GM19193 (cell line): ENCODE measurements around the gene ATP8B4.

Source experiments
- POLR2A ChIP-seq: IDR thresholded peaks from 4 replicates; pipeline ENCODE4 v1.6.1; 2011; ENCODE audit not compliant: insufficient read depth, insufficient read length; ENCODE audit errors: extremely low read depth

Gene ATP8B4

DNA sequence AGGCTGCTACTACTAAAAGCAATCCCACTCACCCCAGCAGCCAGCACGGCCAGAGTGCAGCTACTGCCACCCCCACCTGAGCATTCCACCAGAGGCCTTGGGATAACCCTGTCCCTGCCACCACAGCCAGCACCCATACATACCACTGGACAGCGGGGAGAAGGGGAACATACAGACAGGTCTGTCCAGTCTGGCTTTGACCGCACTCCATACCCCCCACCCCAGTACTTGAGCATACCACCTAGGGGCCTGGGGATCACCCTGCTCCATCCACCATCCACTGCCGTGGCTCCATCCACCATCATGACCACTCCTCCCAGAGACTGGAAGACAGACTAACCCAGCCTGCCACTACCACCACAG, 210.1 kb downstream of the ATP8B4 start:
- no peak for TF ChIP-seq POLR2A

DNA sequence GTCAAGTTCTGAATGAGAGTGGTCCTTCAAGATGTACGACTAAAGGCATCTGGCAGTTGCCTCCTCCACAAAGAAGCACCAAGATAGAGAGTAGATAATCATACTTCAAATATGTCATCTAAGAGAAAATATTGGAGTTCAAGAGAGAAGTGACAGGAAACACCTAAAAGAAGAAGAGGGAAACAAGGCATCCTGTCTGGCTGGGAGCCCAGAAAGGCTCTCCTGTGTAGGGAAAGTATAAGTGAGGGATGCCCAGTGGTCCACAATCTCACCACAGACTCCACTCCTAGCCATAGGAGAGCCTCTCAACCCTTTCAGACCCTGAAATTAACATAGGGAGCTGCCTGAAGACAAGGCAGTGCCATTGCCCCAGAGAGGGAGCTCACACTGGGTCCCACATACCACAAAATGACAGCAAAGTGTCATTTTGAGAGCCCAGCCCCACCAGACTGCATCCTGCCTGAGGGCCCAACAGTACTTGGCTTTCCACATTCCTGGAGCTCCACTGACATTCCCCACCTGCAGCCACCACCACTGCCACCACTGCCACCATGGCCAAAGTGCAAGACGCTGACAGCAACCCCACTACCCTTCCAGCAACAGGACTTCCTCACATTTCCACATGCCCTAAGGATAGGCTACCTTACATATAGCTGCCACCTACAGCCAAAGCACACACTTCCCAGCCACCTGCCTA, 210.6 kb downstream of the ATP8B4 start:
- no peak for TF ChIP-seq POLR2A

DNA sequence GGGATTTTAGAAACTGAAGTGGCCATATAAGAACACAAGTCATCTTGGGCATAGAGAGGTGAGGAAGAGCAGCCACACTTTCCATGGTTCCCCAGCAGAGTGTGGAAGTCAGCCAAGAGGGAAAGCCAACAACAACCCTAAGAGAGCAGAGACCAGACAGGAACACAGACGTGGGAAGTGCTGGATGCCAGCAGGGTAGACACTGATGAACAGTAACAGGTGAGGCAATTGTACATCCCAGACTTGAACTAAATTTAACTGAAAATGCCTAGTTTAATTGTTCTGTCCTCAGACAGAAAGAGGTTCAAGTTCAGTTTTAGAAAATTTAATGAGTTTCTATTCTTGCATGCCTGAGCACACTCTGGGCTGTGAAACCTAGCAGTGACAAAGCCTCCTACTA, 212.1 kb downstream of the ATP8B4 start:
- no peak for TF ChIP-seq POLR2A

DNA sequence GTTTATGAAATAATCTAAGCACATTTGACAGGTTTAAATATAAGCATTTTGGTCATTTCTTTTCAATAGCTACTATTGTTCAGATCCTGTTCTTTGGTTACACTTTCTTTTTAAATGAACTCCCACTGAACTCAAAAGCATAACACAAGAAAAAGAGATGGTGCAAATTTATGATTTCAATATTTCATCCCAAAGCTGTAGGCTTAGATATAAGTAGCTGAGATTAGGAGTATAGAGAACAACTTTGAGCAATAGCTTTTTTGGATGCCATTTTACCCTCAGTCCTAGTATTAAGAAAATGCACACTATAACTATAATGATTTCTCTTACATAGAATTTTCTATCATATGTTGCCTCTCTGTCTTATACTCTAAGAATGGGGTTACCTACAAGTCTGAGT, 213.8 kb downstream of the ATP8B4 start:
- no peak for TF ChIP-seq POLR2A

DNA sequence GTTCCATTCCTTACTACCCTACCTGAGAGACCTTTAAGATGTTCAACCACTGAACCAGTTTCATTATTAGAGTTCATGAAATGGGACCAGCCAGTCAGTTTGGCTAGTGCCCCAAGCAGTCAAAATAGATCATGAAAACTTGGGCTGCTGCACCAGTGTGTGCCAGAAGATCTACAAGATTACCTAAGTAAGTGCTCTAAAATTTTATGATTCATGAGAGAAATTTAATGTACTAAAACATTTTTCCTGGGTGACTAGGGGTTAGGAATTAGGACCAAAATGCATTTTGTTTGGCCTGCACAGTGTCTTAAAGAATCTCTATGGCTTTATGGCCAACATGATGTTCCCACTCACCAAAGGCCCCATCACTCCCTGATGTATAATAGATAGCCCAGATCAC, 214.7 kb downstream of the ATP8B4 start:
- TF ChIP-seq POLR2A = no peak

DNA sequence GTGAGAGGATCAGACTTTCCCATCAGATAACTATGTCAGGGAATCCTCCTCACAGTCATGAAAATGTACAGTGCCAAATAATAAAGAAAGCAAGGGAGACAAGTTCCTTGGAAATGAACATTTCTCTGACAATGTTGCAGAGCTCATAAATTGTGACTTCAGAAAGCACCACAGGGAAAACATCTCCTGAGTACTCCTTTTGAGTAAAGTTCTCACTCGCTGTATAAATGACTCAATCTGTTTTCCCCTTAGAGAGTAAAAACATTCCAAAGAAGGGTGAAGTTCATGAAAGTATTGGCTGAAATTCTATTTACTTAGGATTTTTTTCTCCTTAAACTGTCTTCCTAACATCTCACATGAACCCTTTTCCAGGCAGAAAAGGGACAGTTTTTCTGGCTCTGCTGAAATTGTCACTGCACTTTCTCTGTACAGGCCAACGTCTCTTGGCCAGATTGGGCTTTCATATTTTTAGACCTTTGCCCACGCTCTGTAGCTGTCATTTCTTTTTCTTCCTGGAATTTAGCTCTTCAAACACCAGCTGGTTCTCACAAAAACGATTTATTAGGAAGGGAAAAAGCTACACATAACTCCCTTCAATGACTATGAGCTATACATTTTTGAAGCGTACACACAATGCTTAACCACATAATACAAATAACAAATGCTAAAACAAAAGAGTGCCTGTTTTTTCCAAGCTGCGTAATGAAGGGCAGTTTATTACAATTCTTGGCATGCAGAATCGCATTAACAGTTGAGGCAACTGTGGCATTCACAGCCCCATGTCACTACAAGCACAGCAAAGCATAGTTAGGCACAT, 216.1 kb downstream of the ATP8B4 start:
- TF ChIP-seq POLR2A = no peak

DNA sequence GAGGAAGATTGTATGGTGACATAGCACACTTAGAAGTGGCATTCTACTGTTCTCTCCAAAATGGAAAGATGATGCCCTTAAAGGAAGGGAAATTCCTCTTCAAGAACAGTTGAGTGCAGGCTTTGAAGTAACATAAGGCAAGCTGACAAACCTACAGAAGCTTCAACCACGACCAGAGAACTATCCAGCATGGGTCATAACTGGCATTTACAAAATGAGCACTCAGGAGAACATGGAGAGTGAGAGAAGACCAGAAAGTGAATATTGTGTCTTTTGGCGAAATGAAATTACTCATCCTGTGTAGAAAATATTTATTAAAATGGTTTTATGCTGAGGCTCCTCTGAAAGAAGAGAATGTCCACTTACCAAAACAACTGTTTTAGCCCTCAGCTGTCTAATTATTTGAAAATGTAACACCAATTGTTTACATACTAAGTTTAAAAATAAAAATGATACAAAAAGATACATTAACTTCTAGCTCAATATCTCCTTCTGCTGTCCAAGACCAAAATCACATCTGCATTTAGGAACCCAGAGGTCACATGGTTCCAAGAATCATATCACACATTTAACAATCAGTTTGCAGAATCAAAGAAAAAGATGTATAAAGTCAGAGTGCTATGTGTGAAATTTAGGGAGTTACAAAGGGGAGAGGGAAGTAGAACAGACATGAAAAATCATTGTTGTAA, 216.9 kb downstream of the ATP8B4 start:
- no peak for TF ChIP-seq POLR2A

DNA sequence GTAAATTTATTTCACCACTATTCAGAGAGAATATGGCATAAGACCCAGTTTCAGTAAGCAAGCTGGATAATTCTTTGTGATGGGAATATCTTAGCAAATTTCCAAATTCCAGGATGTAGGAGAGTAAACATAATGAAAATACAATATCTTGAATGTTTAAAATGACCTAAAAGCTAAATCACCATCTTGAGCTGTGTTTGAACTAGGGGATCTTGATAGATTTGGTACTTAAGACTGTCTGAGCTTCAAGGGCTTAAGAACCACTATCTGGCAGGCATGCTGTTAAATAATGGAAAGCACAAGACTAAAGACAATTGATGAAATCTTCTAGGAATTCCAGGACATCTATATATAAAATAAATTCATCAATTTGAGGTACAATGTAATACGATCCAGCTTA, 217.7 kb downstream of the ATP8B4 start:
- no peak for TF ChIP-seq POLR2A

DNA sequence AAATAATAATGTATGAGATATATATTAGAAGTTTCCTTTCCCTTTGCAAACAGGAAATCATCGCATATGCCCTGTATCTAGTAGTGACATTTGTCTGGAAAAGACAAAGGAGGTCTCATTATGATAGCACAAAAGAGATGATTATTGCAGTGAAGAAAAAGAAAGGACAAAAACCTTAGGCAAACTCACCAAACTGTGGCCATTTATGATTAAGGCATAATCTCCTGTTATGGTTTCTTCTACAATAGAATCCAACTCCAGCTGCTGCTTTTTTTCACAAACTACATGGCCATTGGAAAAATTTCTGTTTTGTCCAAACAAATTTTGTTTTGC, 218.2 kb downstream of the ATP8B4 start:
- TF ChIP-seq POLR2A = no peak

DNA sequence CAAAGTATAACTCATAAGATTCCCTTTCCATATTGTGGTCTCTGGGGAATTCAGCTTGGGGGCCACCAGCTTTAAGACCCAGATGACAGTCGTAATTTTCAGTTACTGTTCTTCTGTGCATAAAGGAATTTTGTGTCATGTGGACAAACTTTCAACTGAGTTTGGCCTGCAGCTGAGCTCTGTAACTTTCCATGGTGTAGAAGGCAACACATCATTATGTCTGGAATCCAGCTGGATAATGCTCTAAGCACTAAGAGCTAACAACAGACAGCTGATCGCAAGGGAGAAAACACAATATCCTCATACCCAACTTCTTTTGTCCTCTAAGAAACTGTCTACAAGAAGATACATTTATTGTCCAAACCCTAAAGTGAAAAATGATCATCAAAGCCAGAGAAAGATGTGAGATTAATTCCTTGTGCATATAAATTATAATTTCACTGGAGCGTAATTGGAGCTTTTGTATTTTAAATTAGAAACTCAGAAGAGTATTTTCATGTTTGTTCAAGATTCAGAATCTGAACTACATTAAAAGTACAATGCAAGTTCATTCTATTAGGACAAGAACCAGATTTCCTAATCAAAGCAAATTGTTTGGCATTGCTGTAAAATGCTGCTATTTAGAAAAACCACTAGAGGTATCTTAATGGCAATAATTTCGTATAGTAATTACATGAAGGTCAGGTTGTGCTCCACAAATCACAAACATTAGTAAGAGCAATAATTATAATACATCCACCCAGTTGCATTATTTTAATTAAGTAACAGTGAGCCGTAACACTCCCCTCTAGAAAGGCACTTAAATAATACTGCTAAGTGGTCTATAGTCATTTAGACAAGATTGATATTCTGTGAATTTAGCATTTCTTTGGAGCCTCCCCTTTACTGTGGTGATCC, 218.8 kb downstream of the ATP8B4 start:
- TF ChIP-seq POLR2A = no peak

DNA sequence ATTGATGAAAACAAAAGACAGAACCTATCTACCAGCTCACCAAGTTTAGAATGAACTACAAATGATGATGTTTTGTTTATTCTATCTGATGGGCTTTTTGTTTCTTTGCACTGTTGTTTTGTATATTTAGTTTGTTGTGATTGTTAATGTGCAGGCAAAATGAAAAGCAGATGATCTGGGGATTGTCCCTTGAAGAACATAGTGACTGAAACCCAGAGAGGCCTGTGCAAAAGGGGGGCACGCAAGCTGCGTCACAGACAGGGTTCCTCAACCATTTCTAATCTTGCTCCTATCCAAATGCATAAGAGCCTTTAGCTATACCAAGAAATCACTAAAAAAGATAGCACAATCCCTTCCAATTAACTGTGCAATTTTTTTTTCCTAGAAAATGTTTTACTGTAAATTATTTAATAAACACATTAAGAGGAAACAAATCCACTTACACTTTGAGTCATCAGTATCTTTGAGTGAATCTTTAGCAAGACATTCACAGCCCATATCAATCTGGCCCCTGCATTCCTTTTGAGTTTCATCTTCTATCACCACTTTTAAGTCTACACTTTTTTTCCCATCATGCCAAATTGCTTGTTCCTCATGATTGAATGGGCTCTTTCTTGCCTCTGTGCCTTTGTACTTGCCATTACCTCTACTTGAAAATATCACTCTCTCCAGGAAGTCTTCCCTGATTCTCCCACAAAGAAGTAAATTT, 220.3 kb downstream of the ATP8B4 start:
- no peak for TF ChIP-seq POLR2A

DNA sequence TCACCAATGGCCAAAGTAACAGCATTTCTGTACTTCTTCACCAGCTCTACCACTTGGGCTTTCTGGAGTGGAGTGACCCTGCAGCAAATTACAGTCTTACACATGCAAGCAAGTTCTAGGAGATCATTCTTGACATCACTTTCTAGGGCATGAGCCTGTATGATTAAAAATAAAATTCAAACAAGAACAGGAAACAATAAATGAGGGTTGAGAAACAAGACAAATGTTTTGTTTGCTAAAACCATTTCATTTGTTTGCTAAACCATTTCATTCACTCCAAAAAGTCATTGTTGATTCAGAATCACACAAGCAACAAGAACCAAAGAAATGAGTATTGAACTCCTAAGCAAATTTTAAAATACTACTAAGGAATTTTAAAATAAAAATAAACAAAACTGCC, 220.9 kb downstream of the ATP8B4 start:
- TF ChIP-seq POLR2A = no peak

DNA sequence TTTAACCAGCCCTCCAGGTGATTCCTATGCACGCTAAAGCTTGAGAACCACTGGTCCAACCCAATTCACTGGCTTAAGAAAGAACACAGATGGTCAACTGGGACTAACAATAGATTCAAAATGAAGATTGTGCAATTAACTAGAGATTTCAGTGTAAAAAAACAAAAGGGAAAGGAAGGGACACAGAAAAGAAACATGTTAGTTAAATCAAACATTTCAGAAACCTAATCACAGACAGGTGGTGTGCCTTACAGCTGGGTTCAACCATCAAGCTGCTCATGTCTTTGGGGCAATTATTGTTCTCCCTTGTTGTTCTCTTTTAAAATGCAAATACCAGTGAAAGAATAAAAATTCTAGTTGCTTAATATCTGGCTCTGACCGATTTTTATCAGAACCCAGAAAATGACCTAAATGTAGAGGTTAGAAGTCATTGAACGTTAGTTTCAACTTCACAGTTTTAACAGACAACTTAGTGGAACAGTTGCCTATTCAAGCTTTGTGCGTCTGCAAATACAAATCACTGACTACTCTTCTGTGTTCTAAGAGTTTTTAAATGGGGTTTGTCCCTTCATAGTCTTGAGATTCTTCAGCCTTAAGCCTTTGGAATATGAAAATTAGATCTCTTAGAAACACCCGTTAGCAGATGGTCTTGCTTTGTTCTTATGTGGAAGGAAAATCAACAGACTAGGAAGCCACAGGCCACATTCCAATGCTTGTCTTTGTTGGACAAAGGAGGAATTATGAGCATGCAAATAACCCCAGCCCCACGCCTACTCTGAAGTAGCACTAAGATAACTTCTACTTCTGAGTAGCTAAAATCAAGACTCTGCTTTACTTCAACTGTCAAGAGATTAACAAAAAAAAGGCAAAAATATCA, 223.4 kb downstream of the ATP8B4 start:
- no peak for TF ChIP-seq POLR2A
